GM19099 (cell line): ENCODE data around the gene METTL5.

Experiments used
- POLR2A ChIP-seq: IDR thresholded peaks from 3 replicates; pipeline ENCODE4 v1.6.1; 2011; ENCODE audit warnings: low read depth; ENCODE audit not compliant: insufficient read length; ENCODE audit errors: extremely low read depth

Gene METTL5

DNA sequence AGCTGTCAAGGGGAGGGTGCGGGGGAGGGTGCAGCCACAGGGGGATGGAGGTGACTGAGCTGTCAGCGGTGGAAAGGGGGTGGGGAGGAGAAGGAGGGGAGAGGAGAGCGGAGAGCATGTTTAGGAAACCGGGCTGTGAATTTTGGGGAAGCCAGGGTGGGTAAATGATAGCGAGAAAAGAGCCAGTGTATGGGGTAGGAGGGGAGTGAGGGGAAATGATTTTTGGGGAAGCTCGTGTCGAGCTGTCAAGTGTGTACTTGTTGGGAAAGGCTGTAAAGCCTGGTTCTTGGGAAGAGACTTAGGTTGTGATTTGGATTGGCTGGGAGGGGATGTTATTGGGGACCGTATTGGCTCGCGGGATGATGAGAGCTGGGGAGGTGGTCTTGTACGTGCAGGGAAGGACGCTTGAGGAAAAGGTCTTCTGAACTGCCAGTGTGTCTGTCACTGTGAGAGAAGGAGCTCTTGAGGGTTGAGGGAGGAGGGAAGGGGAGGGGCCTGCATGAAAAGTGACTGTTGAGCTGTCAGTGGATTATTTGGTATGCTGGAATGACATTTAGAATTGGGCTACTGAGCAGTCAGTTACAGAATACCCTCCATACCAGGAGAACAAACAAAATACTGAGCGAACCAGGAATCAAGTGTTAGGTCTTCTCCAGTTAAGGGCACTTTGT, 3.6 kb upstream of the METTL5 start:
- TF ChIP-seq POLR2A, result no peak

DNA sequence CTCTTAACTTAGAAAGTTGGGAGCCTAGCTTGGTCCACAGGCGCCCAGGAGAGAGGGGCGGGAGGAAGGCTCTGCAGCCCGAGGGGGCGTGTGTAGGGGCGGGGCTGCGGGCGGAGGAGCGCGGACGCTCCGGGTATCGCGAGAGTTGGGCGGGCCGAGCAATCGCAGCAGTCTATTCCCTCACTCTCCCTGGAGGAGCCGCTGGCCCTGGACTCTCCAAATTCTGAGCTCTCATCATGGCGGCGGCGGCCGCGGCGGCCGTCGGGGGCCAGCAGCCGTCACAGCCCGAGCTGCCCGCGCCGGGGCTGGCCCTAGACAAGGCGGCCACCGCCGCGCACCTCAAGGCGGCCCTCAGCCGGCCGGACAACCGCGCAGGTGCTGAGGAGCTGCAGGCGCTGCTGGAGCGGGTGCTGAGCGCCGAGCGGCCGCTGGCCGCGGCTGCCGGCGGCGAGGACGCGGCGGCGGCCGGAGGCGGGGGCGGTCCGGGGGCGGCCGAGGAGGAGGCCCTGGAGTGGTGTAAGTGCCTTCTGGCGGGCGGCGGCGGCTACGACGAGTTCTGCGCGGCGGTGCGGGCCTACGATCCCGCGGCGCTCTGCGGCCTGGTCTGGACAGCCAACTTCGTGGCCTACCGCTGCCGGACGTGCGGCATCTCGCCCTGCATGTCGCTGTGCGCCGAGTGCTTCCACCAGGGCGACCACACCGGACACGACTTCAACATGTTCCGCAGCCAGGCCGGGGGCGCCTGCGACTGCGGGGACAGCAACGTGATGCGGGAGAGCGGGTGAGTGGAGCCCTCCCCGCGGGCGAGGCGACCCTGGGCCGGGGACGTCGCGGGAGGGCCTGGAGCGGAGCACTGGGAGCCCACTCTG, 2.8 kb upstream of the METTL5 start, which contains the start of gene UBR3:
UBR3 (plus strand) TSS at position 183 of the 869 bp plus-strand sequence; CDS start at position 237, 54 bp downstream.
- TF ChIP-seq POLR2A, result peak; percentile 87

GRCh38 chr2:169823996-169824372, 721 bp downstream of the METTL5 start:
- no peak for TF ChIP-seq POLR2A

- TF ChIP-seq POLR2A, result no peak
Observed at GRCh38 chr2:169822785-169823392, 1.8 kb downstream of the METTL5 start.

DNA sequence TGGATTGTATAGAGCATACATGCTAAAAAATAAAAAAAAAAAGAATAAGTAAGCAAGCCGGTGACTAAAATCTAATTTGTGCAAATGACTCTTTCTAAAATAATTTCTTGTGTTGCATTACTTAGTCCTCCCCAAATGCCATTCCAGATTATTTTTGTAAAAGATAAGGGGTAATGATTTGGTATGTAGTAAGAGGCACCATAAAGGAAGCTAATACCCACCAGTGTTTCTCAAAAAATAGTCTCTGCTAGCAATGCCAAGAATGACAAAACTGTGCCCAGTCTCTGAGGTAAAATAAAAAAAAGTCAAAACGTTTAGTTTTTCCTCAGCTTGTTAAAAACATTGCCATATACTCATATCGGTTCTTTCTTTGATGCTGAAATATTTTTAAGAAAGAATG, 2.7 kb downstream of the METTL5 start:
- TF ChIP-seq POLR2A, result no peak

- TF ChIP-seq POLR2A, result no peak
Observed at GRCh38 chr2:169819106-169819505, 5.6 kb downstream of the METTL5 start.

DNA sequence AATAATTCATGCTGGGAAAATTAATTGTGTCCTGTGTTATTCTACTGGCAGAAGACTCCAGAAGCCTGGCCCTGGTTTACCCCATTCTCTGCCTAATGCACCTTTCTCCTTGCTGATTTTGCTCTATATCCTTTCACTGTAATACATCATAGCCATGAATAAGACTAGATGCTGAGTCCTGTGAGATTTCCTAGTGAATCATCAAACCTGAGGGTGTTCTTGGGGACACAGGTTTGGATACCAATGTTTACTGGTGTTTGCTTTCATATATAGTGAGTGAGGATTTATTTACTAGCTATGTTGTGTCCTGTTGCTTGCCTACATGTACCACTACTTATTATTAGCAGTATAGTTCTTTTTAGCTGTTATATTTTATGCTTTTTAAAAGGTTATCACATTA, 6.5 kb downstream of the METTL5 start:
- TF ChIP-seq POLR2A, result no peak

- TF ChIP-seq POLR2A, result no peak
Observed at GRCh38 chr2:169815849-169816248, 8.9 kb downstream of the METTL5 start.

DNA sequence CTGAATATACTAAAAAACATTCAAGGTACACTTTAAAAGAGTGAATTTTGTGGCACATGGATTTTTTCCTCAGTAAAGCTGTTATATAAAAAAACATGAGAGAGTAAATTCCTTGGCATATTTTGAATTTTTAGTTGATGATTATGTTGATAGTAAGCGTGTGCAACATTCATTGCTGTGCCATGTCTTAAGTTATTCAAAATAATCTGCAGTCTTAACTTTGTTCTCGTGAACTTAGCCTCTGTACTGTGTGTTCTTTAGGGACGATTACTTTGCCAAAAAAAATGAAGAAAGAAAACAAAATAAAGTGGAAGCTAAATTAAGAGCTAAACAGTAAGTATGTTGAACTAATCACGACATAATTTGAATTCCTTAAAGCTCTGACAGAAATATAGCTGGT, 16.5 kb downstream of the METTL5 start:
- no peak for TF ChIP-seq POLR2A

GRCh38 chr2:169806586-169806985, 18.1 kb downstream of the METTL5 start:
- no peak for TF ChIP-seq POLR2A

DNA sequence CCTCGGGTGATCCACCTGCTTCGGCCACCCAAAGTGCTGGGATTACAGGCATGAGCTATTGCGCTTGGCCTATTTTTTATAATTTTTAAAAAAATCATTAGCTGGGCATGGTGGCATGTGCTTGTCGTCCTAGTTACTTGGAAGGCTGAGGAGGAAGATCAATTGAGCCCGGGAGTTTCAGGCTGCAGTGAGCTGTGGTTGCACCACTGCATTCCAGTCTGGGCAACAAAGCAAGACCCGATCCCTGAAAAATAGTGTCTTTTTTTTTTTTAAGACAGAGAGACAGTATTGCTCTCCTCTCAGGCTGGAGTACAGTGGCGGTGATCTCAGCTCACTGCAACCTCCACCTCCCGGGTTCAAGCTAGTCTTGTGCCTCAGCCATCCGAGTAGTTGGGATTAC, 21.2 kb downstream of the METTL5 start:
- no peak for TF ChIP-seq POLR2A

DNA sequence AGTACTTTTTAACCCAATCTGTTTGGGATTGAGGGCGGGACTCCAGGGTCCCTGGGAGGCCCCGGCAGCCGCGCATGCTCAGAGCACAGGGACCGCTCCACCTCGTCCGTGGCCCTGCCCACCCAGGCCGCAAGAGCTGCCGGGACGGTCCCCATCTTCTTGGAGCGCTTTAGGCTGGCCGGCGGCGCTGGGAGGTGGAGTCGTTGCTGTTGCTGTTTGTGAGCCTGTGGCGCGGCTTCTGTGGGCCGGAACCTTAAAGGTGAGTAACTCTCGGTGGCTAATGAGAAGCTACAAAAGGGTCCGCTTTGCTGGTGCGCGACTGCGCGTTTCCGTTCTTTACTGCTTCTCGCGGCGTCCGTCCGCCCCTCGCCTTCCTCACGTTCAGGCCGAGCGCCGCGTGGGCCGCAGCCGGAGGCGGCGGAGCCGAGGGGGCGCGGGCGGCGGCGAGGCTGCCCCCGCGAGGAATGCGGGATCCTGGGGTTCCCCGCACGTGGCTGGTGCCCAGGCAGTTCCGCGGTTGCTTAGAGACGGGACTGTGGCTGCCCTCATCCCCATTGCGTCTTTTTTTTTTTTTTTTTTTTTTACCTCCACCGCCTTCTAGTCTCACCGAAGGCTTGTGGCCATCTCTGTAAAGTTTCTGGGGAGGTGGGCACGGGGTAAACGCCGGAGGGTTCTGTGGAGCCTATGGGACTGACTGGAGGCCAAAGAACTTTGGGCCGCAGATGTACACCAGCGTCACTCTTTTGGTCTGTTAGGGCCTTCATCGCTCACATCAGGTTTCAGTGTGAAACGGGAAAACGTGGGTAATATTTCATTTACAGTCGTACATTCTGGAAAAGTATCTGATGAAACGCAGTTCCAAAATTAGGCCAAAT, 25.8 kb downstream of the METTL5 start, which contains the start of gene SSB:
SSB (plus strand) TSS at position 154 of the 875 bp plus-strand sequence. CDS start 2,090 bp downstream, outside the sequence.
- peak; percentile 87 for TF ChIP-seq POLR2A

- no peak for TF ChIP-seq POLR2A
Observed at GRCh38 chr2:169798397-169798717, 26.3 kb downstream of the METTL5 start.

DNA sequence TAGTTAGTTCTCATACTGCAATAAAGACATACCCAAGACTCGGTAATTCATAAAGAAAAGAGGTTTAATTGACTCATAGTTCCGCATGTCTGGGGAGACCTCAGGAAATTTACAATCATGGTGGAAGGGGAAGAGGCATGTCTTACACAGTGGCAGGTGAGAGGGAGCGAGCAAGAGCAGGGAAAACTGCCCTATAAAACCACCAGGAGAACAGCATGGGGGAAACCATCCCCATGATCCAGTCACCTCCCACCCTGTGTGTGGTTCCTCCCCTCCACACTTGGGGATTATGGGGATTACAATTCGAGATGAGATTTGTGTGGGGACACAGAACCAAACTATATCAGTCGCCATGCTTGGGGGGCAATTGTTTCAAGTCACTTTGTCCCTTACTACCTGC, 27.1 kb downstream of the METTL5 start:
- TF ChIP-seq POLR2A, result no peak

DNA sequence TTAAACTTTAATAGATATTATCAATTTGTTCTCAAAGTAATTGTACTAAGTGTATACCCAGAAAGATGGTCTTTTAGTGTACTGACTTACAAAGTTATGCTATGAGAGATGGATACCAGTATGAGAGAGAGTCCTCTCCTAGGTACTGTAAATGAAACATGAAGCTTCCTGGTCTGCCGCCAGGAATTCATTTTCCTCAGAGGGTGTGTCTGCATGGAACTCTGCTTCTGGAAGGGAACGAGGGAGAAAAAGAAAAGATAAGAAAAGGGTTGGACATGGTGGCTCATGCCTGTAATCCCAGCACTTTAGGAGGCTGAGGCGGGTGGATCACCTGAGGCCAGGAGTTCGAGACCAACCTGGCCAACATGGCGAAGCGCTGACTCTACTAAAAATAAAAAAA, 28.3 kb downstream of the METTL5 start:
- no peak for TF ChIP-seq POLR2A
